ENCODE results near the gene NOP53. TPM values are rescaled to one million over a fixed set of nuclear protein-coding genes. Genes with fewer than 3 reads are reported as not detected.
A peak's percentile ranks its signal among the peaks of the same experiment; 100 is the strongest.
"Not testable (repeated sequence)": the region's sequence is repeated elsewhere in the genome, so short reads cannot be mapped to it uniquely, and the experiment has no call there.

The NOP53 gene
- total RNA-seq, 2 donors from 2014 or later: 145 to 257 TPM

DNA sequence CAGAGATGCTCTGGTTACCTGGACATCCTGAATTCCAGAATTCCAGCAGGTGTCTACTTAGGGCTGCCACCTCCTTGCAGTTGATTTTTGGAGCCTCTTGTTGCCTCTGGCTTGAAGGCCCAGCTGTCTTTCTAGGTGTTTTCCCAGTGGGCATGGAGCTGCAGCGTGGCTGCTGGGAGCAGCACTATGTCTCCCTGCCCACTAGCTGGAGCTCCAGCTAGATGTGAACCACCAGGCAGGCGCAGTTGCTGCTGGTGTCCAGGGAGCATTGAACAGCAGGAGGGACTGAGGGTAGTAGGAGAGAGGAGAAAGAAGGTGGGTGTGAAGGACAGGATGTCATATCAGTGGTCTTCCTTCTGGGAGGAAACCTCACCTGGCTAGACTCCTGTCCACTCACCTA lies 23.3 kb downstream of the NOP53 start:
- TF ChIP-seq, protein P1, sequence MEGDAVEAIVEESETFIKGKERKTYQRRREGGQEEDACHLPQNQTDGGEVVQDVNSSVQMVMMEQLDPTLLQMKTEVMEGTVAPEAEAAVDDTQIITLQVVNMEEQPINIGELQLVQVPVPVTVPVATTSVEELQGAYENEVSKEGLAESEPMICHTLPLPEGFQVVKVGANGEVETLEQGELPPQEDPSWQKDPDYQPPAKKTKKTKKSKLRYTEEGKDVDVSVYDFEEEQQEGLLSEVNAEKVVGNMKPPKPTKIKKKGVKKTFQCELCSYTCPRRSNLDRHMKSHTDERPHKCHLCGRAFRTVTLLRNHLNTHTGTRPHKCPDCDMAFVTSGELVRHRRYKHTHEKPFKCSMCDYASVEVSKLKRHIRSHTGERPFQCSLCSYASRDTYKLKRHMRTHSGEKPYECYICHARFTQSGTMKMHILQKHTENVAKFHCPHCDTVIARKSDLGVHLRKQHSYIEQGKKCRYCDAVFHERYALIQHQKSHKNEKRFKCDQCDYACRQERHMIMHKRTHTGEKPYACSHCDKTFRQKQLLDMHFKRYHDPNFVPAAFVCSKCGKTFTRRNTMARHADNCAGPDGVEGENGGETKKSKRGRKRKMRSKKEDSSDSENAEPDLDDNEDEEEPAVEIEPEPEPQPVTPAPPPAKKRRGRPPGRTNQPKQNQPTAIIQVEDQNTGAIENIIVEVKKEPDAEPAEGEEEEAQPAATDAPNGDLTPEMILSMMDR (IDR thresholded peaks at IDR 0.05): no peak
- intact Hi-C loops (cut with DNase I): loop anchor here (2.0 kb wide), 1 partner anchor 14 kb away; no protein-coding TSS in a partner anchor

DNA sequence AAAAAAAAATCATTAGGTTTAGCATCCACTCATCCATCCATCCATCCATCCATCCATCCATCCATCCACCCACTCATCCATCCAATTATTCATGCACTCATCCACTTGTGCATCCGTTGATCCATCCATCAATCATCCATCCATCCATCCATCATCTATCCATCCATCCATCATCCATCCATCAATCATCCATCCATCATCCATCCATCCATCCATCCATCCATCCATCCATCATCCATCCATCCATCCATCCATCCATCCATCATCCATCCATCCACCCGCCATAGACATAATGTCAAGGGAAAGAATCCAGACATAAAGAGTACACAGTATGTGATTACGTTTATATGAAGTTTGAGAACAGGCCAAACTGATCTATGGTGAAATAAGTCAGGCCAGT lies 24.2 kb downstream of the NOP53 start:
- no peak overlapping the region for H3K9ac ChIP-seq (ENCODE audit: low read depth in 2 of 2, low read length in 2 of 2)
- H3K27ac ChIP-seq: no peak overlapping the region
- no peak for DNase-seq
- no peaks in the 10 kb centered on the region for H3K4me1 ChIP-seq
- H3K36me3 ChIP-seq: no peaks in the 10 kb centered on the region
- no peak overlapping the region for H3K4me3 ChIP-seq
- no peaks in the 10 kb centered on the region for H3K9me3 ChIP-seq
- no peaks in the 10 kb centered on the region for H3K27me3 ChIP-seq
- TF ChIP-seq, protein P1 (IDR thresholded peaks at IDR 0.05): no peak
- intact Hi-C loops (cut with DNase I): loop anchor here (2.0 kb wide), 1 partner anchor 13 kb away; no protein-coding TSS in a partner anchor

More for the DNA sequence above, 23.3 kb downstream of the NOP53 start:
- Histone ChIP-seq H3K36me3 (no peaks in the 10 kb centered on the region), H3K4me3 (no peak overlapping the region), H3K9ac (ENCODE audit: low read depth in 2 of 2, low read length in 2 of 2) (no peak overlapping the region), H3K27ac (no peak overlapping the region), H3K9me3 (no peaks in the 10 kb centered on the region), H3K27me3 (no peaks in the 10 kb centered on the region), H3K4me1 (no peaks in the 10 kb centered on the region)
- no peak for DNase-seq

DNA sequence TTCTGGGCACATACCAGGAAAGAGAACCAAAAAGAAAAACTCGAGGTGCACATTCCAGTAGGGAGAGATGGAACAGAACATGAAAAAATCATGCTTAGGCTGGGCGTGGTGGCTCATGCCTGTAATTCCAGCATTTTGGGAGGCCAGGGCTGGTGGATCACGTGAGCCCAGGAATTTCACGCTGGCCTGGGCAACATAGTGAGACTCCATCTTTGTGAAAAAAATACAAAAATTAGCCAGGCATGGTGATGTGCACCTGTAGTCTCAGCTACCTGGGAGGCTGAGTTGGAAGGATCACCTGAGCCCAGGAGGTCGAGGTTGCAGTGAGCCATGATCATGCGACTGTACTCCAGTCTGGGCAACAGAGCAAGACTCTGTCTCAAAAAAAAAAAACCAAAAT lies 25.9 kb downstream of the NOP53 start:
- H3K4me1 ChIP-seq; H3K4me3 ChIP-seq; intact Hi-C loops (cut with DNase I); DNase-seq; H3K9me3 ChIP-seq; H3K9ac ChIP-seq (ENCODE audit: low read depth in 2 of 2, low read length in 2 of 2); H3K36me3 ChIP-seq; H3K27ac ChIP-seq; H3K27me3 ChIP-seq: not testable (repeated sequence)

DNA sequence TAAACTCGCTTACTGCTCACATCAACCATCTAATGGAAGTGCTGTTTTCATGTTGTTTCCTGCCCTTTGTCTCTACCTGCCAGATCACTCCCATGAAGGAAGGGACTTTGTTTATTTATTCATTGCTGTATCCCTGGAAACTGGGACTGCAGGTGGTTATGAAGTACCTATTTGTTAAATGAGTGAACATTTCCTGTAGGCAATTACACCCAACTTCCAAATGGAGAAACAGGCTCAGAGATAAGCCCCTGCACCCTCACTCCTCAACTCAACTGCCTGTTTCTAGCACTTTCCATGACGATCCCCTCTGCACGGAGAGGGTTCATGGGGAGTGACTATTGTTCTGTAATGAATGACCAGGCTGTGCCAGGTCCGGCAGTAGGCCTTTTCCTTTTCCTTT lies 31.2 kb downstream of the NOP53 start:
- Histone ChIP-seq H3K27ac (peak overlapping the region; percentile 90), H3K9ac (ENCODE audit: low read depth in 2 of 2, low read length in 2 of 2) (peak overlapping the region in 1 of 2 donors; percentile 54), H3K4me3 (no peak overlapping the region), H3K4me1 (no peaks in the 10 kb centered on the region), H3K9me3 (no peaks in the 10 kb centered on the region), H3K27me3 (no peaks in the 10 kb centered on the region), H3K36me3 (no peaks in the 10 kb centered on the region)
- TF ChIP-seq, protein P1 (IDR thresholded peaks at IDR 0.05): no peak
- intact Hi-C loops (cut with DNase I): no loop called here
- peak; percentile 46 for DNase-seq

DNA sequence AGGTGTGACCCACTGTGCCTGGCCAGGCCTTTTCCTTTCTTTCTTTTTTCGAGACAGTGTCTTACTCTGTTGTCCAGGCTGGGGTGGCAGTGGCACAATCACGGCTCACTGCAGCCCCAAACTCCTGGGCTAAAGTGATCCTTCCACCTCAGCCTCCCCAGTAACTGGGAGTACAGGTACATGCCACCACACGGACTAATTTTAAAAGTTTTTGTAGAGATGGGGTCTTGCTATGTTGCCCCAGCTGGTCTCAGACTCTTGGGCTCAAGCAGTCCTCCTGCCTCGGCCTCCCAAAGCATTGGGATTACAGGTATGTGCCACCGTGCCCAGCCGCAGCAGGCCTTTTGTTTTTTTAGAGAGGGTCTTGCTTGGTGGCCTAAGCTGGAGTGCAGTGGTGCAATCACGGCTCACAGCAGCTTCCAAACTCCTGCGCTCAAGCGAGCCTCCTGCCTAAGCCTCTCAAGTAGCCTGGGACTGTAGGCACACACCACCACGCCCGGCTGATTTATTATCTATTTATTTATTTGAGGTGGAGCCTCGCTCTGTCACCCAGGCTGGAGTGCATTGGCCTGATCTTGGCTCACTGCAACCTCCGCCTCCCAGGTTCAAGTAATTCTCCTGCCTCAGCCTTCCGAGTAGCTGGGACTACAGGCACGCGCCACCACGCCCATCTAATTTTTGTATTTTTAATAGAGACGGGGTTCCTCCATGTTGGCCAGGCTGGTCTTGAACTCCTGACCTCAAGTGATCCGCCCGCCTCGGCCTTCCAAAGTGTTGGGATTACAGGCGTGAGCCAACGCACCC lies 32.1 kb downstream of the NOP53 start:
- Histone ChIP-seq H3K27ac (peak overlapping the region; percentile 90), H3K9ac (ENCODE audit: low read depth in 2 of 2, low read length in 2 of 2) (peak overlapping the region; percentile 93 to 98), H3K4me3 (peak overlapping the region; percentile 93)
- H3K27me3 ChIP-seq; intact Hi-C loops (cut with DNase I); H3K36me3 ChIP-seq; H3K9me3 ChIP-seq; H3K4me1 ChIP-seq: not testable (repeated sequence)
- DNase-seq: peak; percentile 61

DNA sequence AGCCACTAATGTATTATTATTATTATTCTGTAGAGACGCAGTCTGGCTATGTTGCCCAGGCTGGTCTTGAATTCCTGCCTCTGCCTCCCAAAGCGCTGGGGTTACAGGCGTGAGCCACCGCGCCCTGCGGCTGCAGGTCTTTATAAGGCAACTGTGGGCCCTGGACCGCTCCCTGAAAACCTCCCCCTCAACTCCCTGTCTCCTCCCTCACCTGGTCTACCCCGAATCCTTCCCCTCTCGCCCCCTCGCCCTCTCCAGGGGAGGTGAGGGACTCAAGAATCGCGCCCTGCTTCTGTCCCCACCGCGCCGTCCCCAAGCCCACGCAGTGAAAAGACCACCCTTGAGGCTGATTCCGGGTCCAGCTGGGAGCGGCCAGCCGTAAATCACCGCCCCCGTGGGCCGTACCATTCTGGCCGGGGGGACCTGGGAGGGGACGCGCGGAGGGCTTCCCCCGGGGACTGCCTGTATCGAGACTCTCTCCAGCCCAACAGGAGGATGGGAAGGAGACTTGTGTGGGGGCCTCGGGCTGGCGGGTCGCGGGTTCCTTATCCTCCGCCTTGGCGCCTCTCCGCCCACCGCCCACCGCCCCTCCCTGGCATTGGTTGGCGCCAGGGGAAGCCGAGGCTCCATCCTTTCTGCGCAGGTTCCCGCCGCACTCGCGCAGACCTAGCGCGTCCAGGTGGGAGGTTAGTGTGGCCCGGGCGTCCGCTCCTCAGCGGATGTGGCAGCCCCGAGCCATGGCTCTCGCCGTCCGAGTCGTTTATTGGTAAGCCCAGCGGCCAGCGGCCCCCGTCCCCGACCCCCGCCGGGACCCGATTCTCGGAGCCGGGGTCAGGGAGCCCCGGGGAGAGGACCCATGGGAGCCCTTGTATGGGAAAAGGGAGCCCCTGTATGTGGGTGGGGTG lies 33.0 kb downstream of the NOP53 start, which contains the start of gene SELENOW:
Gene SELENOW (plus strand): TSS at position 655 of the 905 bp plus-strand sequence. CDS start 83 bp downstream, at position 738.
- peak; percentile 87 for DNase-seq
- peak within 1 kb of the TSS; percentile 93 to 98 for H3K9ac ChIP-seq (ENCODE audit: low read depth in 2 of 2, low read length in 2 of 2)
- H3K36me3 ChIP-seq: no peaks in the 10 kb centered on the region
- no peaks in the 10 kb centered on the region for H3K9me3 ChIP-seq
- intact Hi-C loops (cut with DNase I): no loop called here
- no peaks in the 10 kb centered on the region for H3K4me1 ChIP-seq
- H3K27ac ChIP-seq: peak within 1 kb of the TSS; percentile 90
- TF ChIP-seq, protein P1 (IDR thresholded peaks at IDR 0.05): no peak
- H3K27me3 ChIP-seq: no peaks in the 10 kb centered on the region
- H3K4me3 ChIP-seq: peak within 1 kb of the TSS; percentile 93

All from colonic mucosa (tissue), 4 donors.